H9 (cell line): ENCODE data around the gene PKIB. TPM values are rescaled to one million over a fixed set of nuclear protein-coding genes. Genes with fewer than 3 reads are reported as not detected.
"Not testable (repeated sequence)": the region's sequence is repeated elsewhere in the genome, so short reads cannot be mapped to it uniquely, and the experiment has no call there.

ENCODE experiments used
- DNase-seq: peaks from one replicate; pipeline ENCODE4 v3.0.0-alpha.2; 2017
- H2AFZ ChIP-seq: one replicate; pipeline ENCODE4 v1.6.1; 2013; ENCODE audit warnings: mild to moderate bottlenecking, low read length, control low read depth, moderate library complexity
- H2AK5ac ChIP-seq: 2 replicates; pipeline ENCODE4 v1.6.1; 2013; ENCODE audit warnings: low read length, control low read depth, mixed read lengths; ENCODE audit not compliant: insufficient read length
- H2BK120ac ChIP-seq: one replicate; pipeline ENCODE4 v1.6.1; 2013; ENCODE audit warnings: low read depth, mild to moderate bottlenecking, low read length, control low read depth, inconsistent platforms; ENCODE audit not compliant: poor library complexity, severe bottlenecking
- H2BK12ac ChIP-seq: 2 replicates; pipeline ENCODE4 v1.6.1; 2013; ENCODE audit warnings: low read length, control low read depth, mixed read lengths, low read depth; ENCODE audit not compliant: insufficient read length
- H2BK15ac ChIP-seq: 2 replicates; pipeline ENCODE4 v1.6.1; 2013; ENCODE audit warnings: low read depth, low read length, control low read depth
- H2BK20ac ChIP-seq: one replicate; pipeline ENCODE4 v1.6.1; 2013; ENCODE audit warnings: low read depth, mild to moderate bottlenecking, low read length, control low read depth, inconsistent platforms; ENCODE audit not compliant: poor library complexity, severe bottlenecking
- H2BK5ac ChIP-seq: 2 replicates; pipeline ENCODE4 v1.6.1; 2013; ENCODE audit warnings: low read length, control low read depth, mixed read lengths; ENCODE audit not compliant: insufficient read length
- H3K14ac ChIP-seq: 2 replicates; pipeline ENCODE4 v1.6.1; 2013; ENCODE audit warnings: low read length, control low read depth; ENCODE audit not compliant: insufficient read depth
- H3K18ac ChIP-seq: 2 replicates; pipeline ENCODE4 v1.6.1; 2013; ENCODE audit warnings: low read depth, mild to moderate bottlenecking, mixed read lengths, low read length, control low read depth; ENCODE audit not compliant: insufficient read length
- H3K23ac ChIP-seq: 2 replicates; pipeline ENCODE4 v1.6.1; 2013; ENCODE audit warnings: low read length, control low read depth, mixed read lengths, low read depth; ENCODE audit not compliant: insufficient read length
- H3K23me2 ChIP-seq: 2 replicates; pipeline ENCODE4 v1.6.1; 2013; ENCODE audit warnings: low read depth, mild to moderate bottlenecking, mixed read lengths, low read length, control low read depth; ENCODE audit not compliant: insufficient read length, poor library complexity, severe bottlenecking
- H3K27ac ChIP-seq: 2 replicates; pipeline ENCODE4 v1.5.1; 2013; ENCODE audit warnings: low read length, control low read depth, mixed read lengths, low read depth; ENCODE audit not compliant: insufficient read length
- H3K27me3 ChIP-seq: 2 replicates; pipeline ENCODE4 v1.6.1; 2013; ENCODE audit warnings: low read length, control low read depth, inconsistent platforms; ENCODE audit not compliant: insufficient read depth
- H3K4ac ChIP-seq: 2 replicates; pipeline ENCODE4 v1.6.1; 2013; ENCODE audit warnings: low read depth, mild to moderate bottlenecking, control low read depth, inconsistent platforms, low read length, moderate library complexity
- H3K4me1 ChIP-seq: 2 replicates; pipeline ENCODE4 v1.6.1; 2013; ENCODE audit warnings: low read length, control low read depth, inconsistent platforms; ENCODE audit not compliant: insufficient read depth
- H3K4me2 ChIP-seq: 2 replicates; pipeline ENCODE4 v1.6.1; 2013; ENCODE audit warnings: low read length, control low read depth, mixed read lengths; ENCODE audit not compliant: insufficient read length, insufficient read depth
- H3K56ac ChIP-seq: 2 replicates; pipeline ENCODE4 v1.6.1; 2013; ENCODE audit warnings: low read depth, mild to moderate bottlenecking, mixed read lengths, low read length, control low read depth; ENCODE audit not compliant: insufficient read length
- H3K79me1 ChIP-seq: 2 replicates; pipeline ENCODE4 v1.6.1; 2013; ENCODE audit warnings: low read depth, mild to moderate bottlenecking, moderate library complexity, low read length, control low read depth, inconsistent platforms; ENCODE audit not compliant: insufficient read depth, poor library complexity, severe bottlenecking
- H3K79me2 ChIP-seq: 2 replicates; pipeline ENCODE4 v1.6.1; 2013; ENCODE audit warnings: low read length, control low read depth, inconsistent platforms; ENCODE audit not compliant: insufficient read depth
- H3K9ac ChIP-seq: 2 replicates; pipeline ENCODE4 v1.6.1; 2013; ENCODE audit warnings: low read length, control low read depth, mixed read lengths; ENCODE audit not compliant: insufficient read length; ENCODE audit errors: extremely low read depth
- H3K9me3 ChIP-seq: one replicate; pipeline ENCODE4 v1.6.1; 2013; ENCODE audit warnings: low read depth, low read length, inconsistent platforms; ENCODE audit not compliant: control insufficient read depth
- H3T11ph ChIP-seq: one replicate; pipeline ENCODE4 v1.6.1; 2013; ENCODE audit warnings: mild to moderate bottlenecking, low read length, control low read depth, inconsistent platforms
- H4K20me1 ChIP-seq: one replicate; pipeline ENCODE4 v1.6.1; 2013; ENCODE audit not compliant: control insufficient read depth, insufficient read length, insufficient read depth
- H4K5ac ChIP-seq: 2 replicates; pipeline ENCODE4 v1.6.1; 2013; ENCODE audit warnings: low read depth, mild to moderate bottlenecking, mixed read lengths, low read length, control low read depth; ENCODE audit not compliant: insufficient read length
- H4K8ac ChIP-seq: replicated peaks from 2 replicates; pipeline ENCODE4 v1.6.1; 2013; ENCODE audit warnings: low read length, control low read depth, mixed read lengths, low read depth; ENCODE audit not compliant: insufficient read length
- H4K91ac ChIP-seq: 2 replicates; pipeline ENCODE4 v1.6.1; 2013; ENCODE audit warnings: low read depth, mild to moderate bottlenecking, moderate library complexity, mixed read lengths, low read length, control low read depth; ENCODE audit not compliant: insufficient read length
- H3K27ac Mint-ChIP-seq, 3 experiments: 2 replicates in 2 of 3; 3 replicates in 1 of 3; pipeline ENCODE4 v1.8.0; 2020 to 2021; ENCODE audit warnings: mixed read lengths in 3 of 3, mild to moderate bottlenecking in 1 of 3, moderate library complexity in 1 of 3
- H3K27me3 Mint-ChIP-seq: 2 replicates; pipeline ENCODE4 v1.8.0; 2021; ENCODE audit warnings: low read depth, mild to moderate bottlenecking, moderate library complexity, mixed read lengths
- H3K36me3 Mint-ChIP-seq, 3 experiments: 2 replicates in 2 of 3; 3 replicates in 1 of 3; pipeline ENCODE4 v1.8.0; 2020 to 2021; ENCODE audit warnings: low read depth in 3 of 3, mixed read lengths in 3 of 3; ENCODE audit not compliant: insufficient read depth in 1 of 3
- H3K4me1 Mint-ChIP-seq, 2 experiments: 2 replicates each; pipeline ENCODE4 v1.8.0; 2020; ENCODE audit warnings: mixed read lengths in 2 of 2
- H3K4me3 Mint-ChIP-seq, 2 experiments: 2 replicates in 1 of 2; 3 replicates in 1 of 2; pipeline ENCODE4 v1.8.0; 2020 to 2021; ENCODE audit warnings: mild to moderate bottlenecking in 2 of 2, mixed read lengths in 2 of 2, moderate library complexity in 1 of 2
- H3K9me3 Mint-ChIP-seq, 2 experiments: 2 replicates in 1 of 2; 3 replicates in 1 of 2; pipeline ENCODE4 v1.8.0; 2020; ENCODE audit warnings: mild to moderate bottlenecking in 2 of 2, mixed read lengths in 2 of 2, moderate library complexity in 1 of 2
- WGBS: extraction: QIAGEN DNeasy Blood & Tissue Kit; methylation state at CpG from one replicate; pipeline ENCODE4 v1.1.7; 2013; ENCODE audit warnings: missing lambda C conversion rate, low lambda C conversion rate, mixed read lengths; ENCODE audit not compliant: insufficient read length; ENCODE audit errors: extremely low coverage; 5-methylcytosine and 5-hydroxymethylcytosine counted together
- total RNA-seq: library from RNA; stranded (reverse); gene quantifications from 2 replicates; pipeline ENCODE4 v1.2.1, GENCODE V29; 2021
- TF ChIP-seq, protein P1 (sequence below): fragments of 200-600 bp; sonication (generic); conservative IDR thresholded peaks from 3 replicates; pipeline ENCODE4 v1.8.0; 2021; ENCODE audit warnings: antibody characterized with exemption, mild to moderate bottlenecking

PKIB gene
- total RNA-seq, 1 experiment from 2014 or later: 46.5 TPM

DNA sequence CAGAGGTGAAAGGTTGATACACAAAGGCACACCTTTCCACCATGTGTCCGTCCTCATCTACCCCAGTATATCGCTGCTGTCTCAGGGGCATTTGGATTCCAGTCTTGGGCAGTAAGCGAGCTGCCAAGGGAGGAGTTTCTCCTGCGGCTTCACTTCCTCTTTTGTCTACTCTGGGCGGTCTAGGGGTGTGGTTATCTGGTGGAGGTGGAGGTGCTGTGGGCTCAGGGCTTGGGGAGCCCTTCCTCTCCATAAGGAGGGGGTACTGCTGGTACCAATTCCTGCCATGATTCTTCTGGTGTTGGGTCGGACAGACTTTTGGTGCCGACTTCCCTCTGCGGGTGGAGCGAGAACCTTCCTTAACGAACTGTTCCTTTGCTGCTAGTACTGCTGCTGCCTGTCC is 137.4 kb downstream of the PKIB start:
- no peak overlapping the region for H3K4me3 Mint-ChIP-seq
- H3K9me3 Mint-ChIP-seq: peaks cover 10 to 20% of the 10 kb centered on the region in 2 experiments
- no peaks in the 10 kb centered on the region for H4K20me1 ChIP-seq
- no peak overlapping the region for H3K4ac ChIP-seq
- H3K18ac ChIP-seq: no peak overlapping the region
- no peaks in the 10 kb centered on the region for H3K79me2 ChIP-seq
- no peak overlapping the region for H2BK20ac ChIP-seq
- H2BK12ac ChIP-seq: no peak overlapping the region
- H3K23me2 ChIP-seq: no peaks in the 10 kb centered on the region
- WGBS: no CpG with 5 or more reads among the region's 10 CpGs
- DNase-seq: no peak
- H4K91ac ChIP-seq: no peak overlapping the region
- no peak overlapping the region for H3K56ac ChIP-seq
- no peak overlapping the region for H2AK5ac ChIP-seq
- peaks cover 12 to 17% of the 10 kb centered on the region in 2 experiments for H3K4me1 Mint-ChIP-seq
- no peaks in the 10 kb centered on the region for H3K9me3 ChIP-seq
- no peak overlapping the region for H3K4me2 ChIP-seq
- no peak overlapping the region for H2BK15ac ChIP-seq
- peaks cover 7% of the 10 kb centered on the region for H3K27me3 Mint-ChIP-seq
- H3K9ac ChIP-seq: no peak overlapping the region
- no peak overlapping the region for H3K27ac ChIP-seq
- peaks cover 5 to 16% (median 10%) of the 10 kb centered on the region in 3 experiments for H3K36me3 Mint-ChIP-seq
- H3K14ac ChIP-seq: no peak overlapping the region
- H3K27me3 ChIP-seq: no peaks in the 10 kb centered on the region
- no peak overlapping the region for H2AFZ ChIP-seq
- H3K23ac ChIP-seq: no peak overlapping the region
- no peak overlapping the region for H4K5ac ChIP-seq
- H3K4me1 ChIP-seq: no peaks in the 10 kb centered on the region; the same call in 1 of the 2 replicates
- no peak overlapping the region for H3T11ph ChIP-seq
- no peaks in the 10 kb centered on the region for H3K79me1 ChIP-seq
- TF ChIP-seq, protein P1, sequence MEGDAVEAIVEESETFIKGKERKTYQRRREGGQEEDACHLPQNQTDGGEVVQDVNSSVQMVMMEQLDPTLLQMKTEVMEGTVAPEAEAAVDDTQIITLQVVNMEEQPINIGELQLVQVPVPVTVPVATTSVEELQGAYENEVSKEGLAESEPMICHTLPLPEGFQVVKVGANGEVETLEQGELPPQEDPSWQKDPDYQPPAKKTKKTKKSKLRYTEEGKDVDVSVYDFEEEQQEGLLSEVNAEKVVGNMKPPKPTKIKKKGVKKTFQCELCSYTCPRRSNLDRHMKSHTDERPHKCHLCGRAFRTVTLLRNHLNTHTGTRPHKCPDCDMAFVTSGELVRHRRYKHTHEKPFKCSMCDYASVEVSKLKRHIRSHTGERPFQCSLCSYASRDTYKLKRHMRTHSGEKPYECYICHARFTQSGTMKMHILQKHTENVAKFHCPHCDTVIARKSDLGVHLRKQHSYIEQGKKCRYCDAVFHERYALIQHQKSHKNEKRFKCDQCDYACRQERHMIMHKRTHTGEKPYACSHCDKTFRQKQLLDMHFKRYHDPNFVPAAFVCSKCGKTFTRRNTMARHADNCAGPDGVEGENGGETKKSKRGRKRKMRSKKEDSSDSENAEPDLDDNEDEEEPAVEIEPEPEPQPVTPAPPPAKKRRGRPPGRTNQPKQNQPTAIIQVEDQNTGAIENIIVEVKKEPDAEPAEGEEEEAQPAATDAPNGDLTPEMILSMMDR: no peak
- H3K27ac Mint-ChIP-seq: no peak overlapping the region
- no peak overlapping the region for H2BK5ac ChIP-seq
- no peak overlapping the region for H2BK120ac ChIP-seq
- H4K8ac ChIP-seq: no peak overlapping the region

DNA sequence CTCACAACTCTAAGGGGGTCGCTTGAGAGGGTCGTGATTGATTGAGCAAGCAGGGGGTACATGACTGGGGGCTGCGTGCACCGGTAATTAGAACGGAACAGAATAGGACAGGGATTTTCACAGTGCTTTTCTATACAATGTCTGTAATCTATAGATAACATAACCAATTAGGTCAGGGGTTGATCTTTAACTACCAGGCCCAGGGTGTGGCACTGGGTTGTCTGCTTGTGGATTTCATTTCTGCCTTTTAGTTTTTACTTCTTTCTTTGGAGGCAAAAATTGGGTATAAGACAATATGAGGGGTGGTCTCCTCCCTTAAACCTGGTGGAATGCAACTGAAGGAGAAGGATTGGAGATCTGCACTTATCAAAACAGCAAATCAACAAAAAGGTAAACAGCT is 138.7 kb downstream of the PKIB start:
- not testable (repeated sequence) for H4K91ac ChIP-seq, DNase-seq, H4K5ac ChIP-seq, H2AFZ ChIP-seq, H3K27me3 Mint-ChIP-seq, H2AK5ac ChIP-seq, H2BK15ac ChIP-seq, H3K4me1 ChIP-seq, H3T11ph ChIP-seq, H3K4me2 ChIP-seq, H3K4ac ChIP-seq, H4K20me1 ChIP-seq, H3K27me3 ChIP-seq, H3K18ac ChIP-seq, H4K8ac ChIP-seq, H3K56ac ChIP-seq, H2BK5ac ChIP-seq, H2BK20ac ChIP-seq, H2BK120ac ChIP-seq, H3K4me3 Mint-ChIP-seq, H3K9ac ChIP-seq, H2BK12ac ChIP-seq, H3K79me1 ChIP-seq, H3K27ac ChIP-seq, H3K14ac ChIP-seq, H3K79me2 ChIP-seq, H3K23ac ChIP-seq, H3K27ac Mint-ChIP-seq, H3K23me2 ChIP-seq, H3K9me3 ChIP-seq
- peaks cover 5 to 16% (median 10%) of the 10 kb centered on the region in 3 experiments for H3K36me3 Mint-ChIP-seq
- WGBS: no CpG with 5 or more reads among the region's 5 CpGs
- peaks cover 21 to 26% of the 10 kb centered on the region in 2 experiments for H3K4me1 Mint-ChIP-seq
- peaks cover 10 to 20% of the 10 kb centered on the region in 2 experiments for H3K9me3 Mint-ChIP-seq
